ENCODE data around the gene CHST8. TPM values are rescaled to one million over a fixed set of nuclear protein-coding genes. Genes with fewer than 3 reads are reported as not detected.
A peak's percentile ranks its signal among the peaks of the same experiment; 100 is the strongest.

The CHST8 gene, protein sequence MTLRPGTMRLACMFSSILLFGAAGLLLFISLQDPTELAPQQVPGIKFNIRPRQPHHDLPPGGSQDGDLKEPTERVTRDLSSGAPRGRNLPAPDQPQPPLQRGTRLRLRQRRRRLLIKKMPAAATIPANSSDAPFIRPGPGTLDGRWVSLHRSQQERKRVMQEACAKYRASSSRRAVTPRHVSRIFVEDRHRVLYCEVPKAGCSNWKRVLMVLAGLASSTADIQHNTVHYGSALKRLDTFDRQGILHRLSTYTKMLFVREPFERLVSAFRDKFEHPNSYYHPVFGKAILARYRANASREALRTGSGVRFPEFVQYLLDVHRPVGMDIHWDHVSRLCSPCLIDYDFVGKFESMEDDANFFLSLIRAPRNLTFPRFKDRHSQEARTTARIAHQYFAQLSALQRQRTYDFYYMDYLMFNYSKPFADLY
- not detected for total RNA-seq

DNA sequence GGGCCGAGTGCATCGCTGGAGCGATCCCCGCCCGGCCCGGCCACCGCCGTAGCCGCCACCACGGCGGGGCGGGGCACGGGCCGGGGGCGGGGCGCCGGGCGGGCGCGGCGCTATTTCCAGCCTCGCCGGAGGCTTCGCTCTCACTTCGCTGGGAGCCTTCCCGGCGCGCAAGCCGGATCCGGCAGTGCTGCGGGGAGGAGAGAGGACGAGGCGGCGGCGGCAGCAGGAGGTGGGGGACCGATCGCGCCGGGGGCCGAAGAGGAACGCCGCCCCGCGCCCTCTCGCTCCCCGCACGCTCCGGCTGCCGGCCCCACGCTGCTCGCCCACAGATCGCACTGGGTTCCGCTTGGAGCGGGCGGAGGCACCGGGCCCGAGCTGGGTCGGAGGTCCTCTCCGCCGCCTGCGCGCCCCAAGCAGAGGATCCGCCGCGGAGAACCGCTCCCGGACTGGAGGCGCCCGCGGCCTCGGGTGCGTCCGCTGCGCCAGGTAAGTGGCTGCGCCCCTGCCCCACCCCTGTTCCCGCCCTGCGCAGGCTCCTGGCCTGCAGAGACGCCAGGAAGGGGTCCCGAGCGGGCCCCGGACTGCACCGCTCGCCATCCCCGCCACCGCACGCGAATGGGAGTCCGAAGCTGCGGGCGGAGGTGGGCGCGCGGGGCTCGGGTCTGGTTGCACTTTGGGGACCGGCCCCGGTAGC is at the start of gene CHST8:
Gene CHST8 (plus strand): TSS at position 143 of the 694 bp plus-strand sequence. CDS start 67,309 bp downstream, outside the sequence.
- H3K9ac ChIP-seq (ENCODE audit: low read depth in 1 of 3, low read length in 3 of 3): peak within 1 kb of the TSS in 1 of 3 donors; percentile 25
- H3K9me3 ChIP-seq (ENCODE audit: control insufficient read depth in 3 of 3, low read length in 3 of 3): no peaks in the 10 kb centered on the region
- H3K27ac ChIP-seq (ENCODE audit: low read depth, low read length): no peak within 1 kb of the TSS
- peaks cover 57 to 71% (median 60%) of the 10 kb centered on the region in 3 donors for H3K27me3 ChIP-seq (ENCODE audit: control insufficient read depth in 3 of 3, insufficient read depth in 3 of 3, low read length in 3 of 3)
- peaks cover 5 to 16% (median 16%) of the 10 kb centered on the region in 3 donors for H3K4me1 ChIP-seq (ENCODE audit: control insufficient read depth in 3 of 3, insufficient read depth in 3 of 3, low read length in 3 of 3)
- no peaks in the 10 kb centered on the region for H3K36me3 ChIP-seq (ENCODE audit: control insufficient read depth in 3 of 3, insufficient read depth in 3 of 3, low read length in 3 of 3)
- H3K4me3 ChIP-seq (ENCODE audit: low read length in 3 of 3): peak within 1 kb of the TSS; percentile 14 to 56 (median 49)

- Histone ChIP-seq H3K4me1 (ENCODE audit: control insufficient read depth in 3 of 3, insufficient read depth in 3 of 3, low read length in 3 of 3) (no peaks in the 10 kb centered on the region), H3K9me3 (ENCODE audit: control insufficient read depth in 3 of 3, low read length in 3 of 3) (peaks cover 0 to 6% (median 0%) of the 10 kb centered on the region in 3 donors), H3K36me3 (ENCODE audit: control insufficient read depth in 3 of 3, insufficient read depth in 3 of 3, low read length in 3 of 3) (no peaks in the 10 kb centered on the region), H3K9ac (ENCODE audit: low read depth in 1 of 3, low read length in 3 of 3) (no peak overlapping the region), H3K4me3 (ENCODE audit: low read length in 3 of 3) (no peak overlapping the region), H3K27me3 (ENCODE audit: control insufficient read depth in 3 of 3, insufficient read depth in 3 of 3, low read length in 3 of 3) (peaks cover 8 to 10% (median 9%) of the 10 kb centered on the region in 3 donors), H3K27ac (ENCODE audit: low read depth, low read length) (no peak overlapping the region)
These were observed 48.8 kb upstream of the CHST8 start for GRCh38 chr19:33572929-33573328.

GRCh38 chr19:33574824-33575223 is 46.9 kb upstream of the CHST8 start:
- H3K27me3 ChIP-seq (ENCODE audit: control insufficient read depth in 3 of 3, insufficient read depth in 3 of 3, low read length in 3 of 3): peaks cover 0 to 12% (median 4%) of the 10 kb centered on the region in 3 donors
- H3K4me3 ChIP-seq (ENCODE audit: low read length in 3 of 3): no peak overlapping the region
- no peaks in the 10 kb centered on the region for H3K4me1 ChIP-seq (ENCODE audit: control insufficient read depth in 3 of 3, insufficient read depth in 3 of 3, low read length in 3 of 3)
- H3K27ac ChIP-seq (ENCODE audit: low read depth, low read length): no peak overlapping the region
- H3K9ac ChIP-seq (ENCODE audit: low read depth in 1 of 3, low read length in 3 of 3): no peak overlapping the region
- H3K9me3 ChIP-seq (ENCODE audit: control insufficient read depth in 3 of 3, low read length in 3 of 3): peaks cover 0 to 6% (median 0%) of the 10 kb centered on the region in 3 donors
- no peaks in the 10 kb centered on the region for H3K36me3 ChIP-seq (ENCODE audit: control insufficient read depth in 3 of 3, insufficient read depth in 3 of 3, low read length in 3 of 3)

DNA sequence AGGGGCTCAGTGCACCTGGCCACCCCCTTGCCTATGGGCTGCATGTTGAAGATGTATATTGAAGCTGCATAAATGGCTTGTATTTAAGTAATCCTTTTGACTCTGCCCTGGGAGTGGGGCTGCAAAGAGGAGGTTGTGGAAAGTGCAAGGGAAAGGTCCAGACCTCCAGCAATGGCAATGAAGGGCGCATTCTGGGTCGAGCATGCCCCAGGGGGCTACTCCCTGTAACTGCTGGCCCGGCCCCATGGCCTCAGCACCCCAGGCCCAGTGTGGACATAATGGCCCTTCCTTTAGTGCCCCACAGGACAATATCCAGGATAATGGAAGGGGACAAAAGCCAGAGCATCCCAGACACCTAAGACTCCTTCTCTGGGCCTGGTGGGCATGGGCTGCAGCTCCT is 43.1 kb upstream of the CHST8 start:
- Histone ChIP-seq H3K4me3 (ENCODE audit: low read length in 3 of 3) (no peak overlapping the region), H3K9me3 (ENCODE audit: control insufficient read depth in 3 of 3, low read length in 3 of 3) (peaks cover 0 to 6% (median 0%) of the 10 kb centered on the region in 3 donors), H3K27me3 (ENCODE audit: control insufficient read depth in 3 of 3, insufficient read depth in 3 of 3, low read length in 3 of 3) (peaks cover 0 to 17% (median 16%) of the 10 kb centered on the region in 3 donors), H3K27ac (ENCODE audit: low read depth, low read length) (no peak overlapping the region), H3K9ac (ENCODE audit: low read depth in 1 of 3, low read length in 3 of 3) (no peak overlapping the region), H3K4me1 (ENCODE audit: control insufficient read depth in 3 of 3, insufficient read depth in 3 of 3, low read length in 3 of 3) (no peaks in the 10 kb centered on the region), H3K36me3 (ENCODE audit: control insufficient read depth in 3 of 3, insufficient read depth in 3 of 3, low read length in 3 of 3) (no peaks in the 10 kb centered on the region)

DNA sequence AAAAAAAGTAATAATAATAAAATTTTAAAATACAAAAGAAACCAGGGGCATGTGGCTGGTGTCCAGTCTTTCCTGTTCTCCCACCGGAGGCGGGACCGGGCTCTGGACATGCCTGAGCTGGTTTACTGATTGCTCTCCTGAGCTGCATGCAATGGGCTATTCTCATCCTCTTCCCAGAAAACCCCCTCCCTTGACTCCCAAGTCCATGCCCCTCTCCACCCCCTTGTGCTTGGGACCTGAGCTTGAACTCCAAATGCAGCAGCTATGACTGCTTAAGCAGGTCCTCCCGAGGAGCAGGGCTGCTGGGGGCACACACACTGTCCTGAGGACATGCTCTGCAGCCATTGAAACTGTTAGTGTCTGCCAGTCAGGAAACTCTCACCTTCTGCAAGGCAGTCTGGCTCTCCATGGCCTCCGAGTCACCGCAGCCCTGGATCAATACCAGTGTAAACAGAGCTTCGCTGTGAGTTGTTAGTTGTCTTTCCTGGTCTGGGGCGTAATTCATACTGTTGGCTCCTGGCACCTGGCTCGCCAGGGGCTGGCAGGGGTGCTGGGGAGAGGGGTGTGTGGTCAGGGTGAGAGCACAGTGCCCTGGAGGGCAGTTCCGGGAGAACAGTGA is 41.6 kb upstream of the CHST8 start:
- peaks cover 0 to 17% (median 16%) of the 10 kb centered on the region in 3 donors for H3K27me3 ChIP-seq (ENCODE audit: control insufficient read depth in 3 of 3, insufficient read depth in 3 of 3, low read length in 3 of 3)
- no peaks in the 10 kb centered on the region for H3K4me1 ChIP-seq (ENCODE audit: control insufficient read depth in 3 of 3, insufficient read depth in 3 of 3, low read length in 3 of 3)
- no peak overlapping the region for H3K9ac ChIP-seq (ENCODE audit: low read depth in 1 of 3, low read length in 3 of 3)
- H3K36me3 ChIP-seq (ENCODE audit: control insufficient read depth in 3 of 3, insufficient read depth in 3 of 3, low read length in 3 of 3): no peaks in the 10 kb centered on the region
- peaks cover 0 to under 1% (median 0%) of the 10 kb centered on the region in 3 donors for H3K9me3 ChIP-seq (ENCODE audit: control insufficient read depth in 3 of 3, low read length in 3 of 3)
- H3K27ac ChIP-seq (ENCODE audit: low read depth, low read length): no peak overlapping the region
- H3K4me3 ChIP-seq (ENCODE audit: low read length in 3 of 3): no peak overlapping the region

GRCh38 chr19:33580645-33581037 is 41.1 kb upstream of the CHST8 start:
- Histone ChIP-seq H3K36me3 (ENCODE audit: control insufficient read depth in 3 of 3, insufficient read depth in 3 of 3, low read length in 3 of 3) (no peaks in the 10 kb centered on the region), H3K9me3 (ENCODE audit: control insufficient read depth in 3 of 3, low read length in 3 of 3) (no peaks in the 10 kb centered on the region), H3K4me3 (ENCODE audit: low read length in 3 of 3) (no peak overlapping the region), H3K27me3 (ENCODE audit: control insufficient read depth in 3 of 3, insufficient read depth in 3 of 3, low read length in 3 of 3) (peaks cover 0 to 17% (median 16%) of the 10 kb centered on the region in 3 donors), H3K27ac (ENCODE audit: low read depth, low read length) (no peak overlapping the region), H3K9ac (ENCODE audit: low read depth in 1 of 3, low read length in 3 of 3) (no peak overlapping the region), H3K4me1 (ENCODE audit: control insufficient read depth in 3 of 3, insufficient read depth in 3 of 3, low read length in 3 of 3) (no peaks in the 10 kb centered on the region)

- H3K9ac ChIP-seq (ENCODE audit: low read depth in 1 of 3, low read length in 3 of 3): no peak overlapping the region
- H3K27ac ChIP-seq (ENCODE audit: low read depth, low read length): no peak overlapping the region
- H3K36me3 ChIP-seq (ENCODE audit: control insufficient read depth in 3 of 3, insufficient read depth in 3 of 3, low read length in 3 of 3): no peaks in the 10 kb centered on the region
- no peak overlapping the region for H3K4me3 ChIP-seq (ENCODE audit: low read length in 3 of 3)
- peaks cover 0 to 6% (median 4%) of the 10 kb centered on the region in 3 donors for H3K9me3 ChIP-seq (ENCODE audit: control insufficient read depth in 3 of 3, low read length in 3 of 3)
- H3K27me3 ChIP-seq (ENCODE audit: control insufficient read depth in 3 of 3, insufficient read depth in 3 of 3, low read length in 3 of 3): peaks cover 0 to 16% (median 10%) of the 10 kb centered on the region in 3 donors
- no peaks in the 10 kb centered on the region for H3K4me1 ChIP-seq (ENCODE audit: control insufficient read depth in 3 of 3, insufficient read depth in 3 of 3, low read length in 3 of 3)
These were observed 38.8 kb upstream of the CHST8 start for GRCh38 chr19:33582914-33583313.

DNA sequence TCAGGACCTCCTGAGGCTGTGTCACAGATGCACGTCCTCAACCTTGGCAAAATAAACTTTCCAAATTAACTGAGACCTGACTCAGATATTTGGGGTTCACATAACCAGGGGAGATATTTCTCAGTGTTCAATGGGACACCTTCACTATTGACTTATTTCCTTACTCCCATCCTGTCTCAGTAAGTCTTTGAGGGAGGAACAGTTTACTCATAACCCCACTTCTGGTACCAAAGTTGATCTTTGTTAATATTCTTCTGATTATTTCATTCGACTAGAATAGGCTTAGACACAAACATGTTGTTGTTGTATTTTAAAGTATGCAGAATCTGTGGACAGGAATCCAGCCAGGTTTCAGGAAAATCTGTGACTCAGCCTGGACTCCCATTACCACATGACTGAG is 34.6 kb upstream of the CHST8 start:
- H3K36me3 ChIP-seq (ENCODE audit: control insufficient read depth in 3 of 3, insufficient read depth in 3 of 3, low read length in 3 of 3): no peaks in the 10 kb centered on the region
- peaks cover 0 to 7% (median 6%) of the 10 kb centered on the region in 3 donors for H3K9me3 ChIP-seq (ENCODE audit: control insufficient read depth in 3 of 3, low read length in 3 of 3)
- peaks cover 0 to 6% (median 0%) of the 10 kb centered on the region in 3 donors for H3K27me3 ChIP-seq (ENCODE audit: control insufficient read depth in 3 of 3, insufficient read depth in 3 of 3, low read length in 3 of 3)
- H3K4me1 ChIP-seq (ENCODE audit: control insufficient read depth in 3 of 3, insufficient read depth in 3 of 3, low read length in 3 of 3): no peaks in the 10 kb centered on the region
- H3K27ac ChIP-seq (ENCODE audit: low read depth, low read length): no peak overlapping the region
- no peak overlapping the region for H3K9ac ChIP-seq (ENCODE audit: low read depth in 1 of 3, low read length in 3 of 3)
- no peak overlapping the region for H3K4me3 ChIP-seq (ENCODE audit: low read length in 3 of 3)

GRCh38 chr19:33590224-33590623 is 31.5 kb upstream of the CHST8 start:
- no peaks in the 10 kb centered on the region for H3K36me3 ChIP-seq (ENCODE audit: control insufficient read depth in 3 of 3, insufficient read depth in 3 of 3, low read length in 3 of 3)
- H3K4me3 ChIP-seq (ENCODE audit: low read length in 3 of 3): no peak overlapping the region
- H3K4me1 ChIP-seq (ENCODE audit: control insufficient read depth in 3 of 3, insufficient read depth in 3 of 3, low read length in 3 of 3): no peaks in the 10 kb centered on the region
- no peaks in the 10 kb centered on the region for H3K27me3 ChIP-seq (ENCODE audit: control insufficient read depth in 3 of 3, insufficient read depth in 3 of 3, low read length in 3 of 3)
- H3K9me3 ChIP-seq (ENCODE audit: control insufficient read depth in 3 of 3, low read length in 3 of 3): peaks cover 0 to 7% (median 6%) of the 10 kb centered on the region in 3 donors
- H3K9ac ChIP-seq (ENCODE audit: low read depth in 1 of 3, low read length in 3 of 3): no peak overlapping the region
- no peak overlapping the region for H3K27ac ChIP-seq (ENCODE audit: low read depth, low read length)

Data from skeletal muscle tissue (tissue), 4 donors.